ENCODE measurements around the gene FAM149B1. TPM values are rescaled to one million over a fixed set of nuclear protein-coding genes. Genes with fewer than 3 reads are reported as not detected.

Gene FAM149B1
- total and polyA plus RNA-seq, 10 of the 15 experiments (the other 5 are each of a cell fraction or from before 2014, with no cell fraction given): 6.6 to 20.9 (median 11.2) TPM

DNA sequence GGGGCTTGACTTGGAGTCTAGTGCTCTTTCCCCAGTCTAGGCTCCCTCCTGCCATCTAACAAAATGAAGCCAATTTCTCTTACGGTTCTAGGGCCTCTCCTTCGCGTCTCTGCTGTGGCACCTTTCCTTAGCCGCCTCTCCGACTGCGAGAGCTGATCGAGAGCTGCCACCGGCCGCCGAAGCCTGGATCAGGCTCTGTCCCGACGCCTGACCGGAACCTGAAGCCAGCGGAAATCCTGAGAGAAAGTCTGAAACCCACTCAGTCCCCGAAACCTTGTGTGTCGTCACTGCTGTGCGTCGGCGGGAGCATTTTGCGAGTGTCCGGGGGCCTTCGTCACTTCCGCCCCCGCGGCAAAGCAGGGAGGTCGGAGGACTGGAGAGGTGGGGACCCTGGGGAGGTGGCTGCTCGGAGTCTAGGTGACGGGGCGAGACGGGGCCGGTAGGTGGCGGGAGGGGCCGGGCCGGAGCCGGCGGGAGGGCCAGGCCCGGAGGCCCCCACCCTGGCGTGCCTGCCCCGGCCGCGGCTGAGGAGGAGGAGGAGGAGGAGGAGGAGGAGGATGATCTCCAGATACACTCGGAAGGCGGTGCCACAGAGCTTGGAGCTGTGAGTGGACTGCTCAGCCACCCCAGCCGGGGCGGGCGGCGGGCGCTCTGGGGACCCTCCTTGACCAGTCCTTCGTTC is at the start of gene FAM149B1, which contains the start of gene ECD (continued):
- TF ChIP-seq, protein P1, sequence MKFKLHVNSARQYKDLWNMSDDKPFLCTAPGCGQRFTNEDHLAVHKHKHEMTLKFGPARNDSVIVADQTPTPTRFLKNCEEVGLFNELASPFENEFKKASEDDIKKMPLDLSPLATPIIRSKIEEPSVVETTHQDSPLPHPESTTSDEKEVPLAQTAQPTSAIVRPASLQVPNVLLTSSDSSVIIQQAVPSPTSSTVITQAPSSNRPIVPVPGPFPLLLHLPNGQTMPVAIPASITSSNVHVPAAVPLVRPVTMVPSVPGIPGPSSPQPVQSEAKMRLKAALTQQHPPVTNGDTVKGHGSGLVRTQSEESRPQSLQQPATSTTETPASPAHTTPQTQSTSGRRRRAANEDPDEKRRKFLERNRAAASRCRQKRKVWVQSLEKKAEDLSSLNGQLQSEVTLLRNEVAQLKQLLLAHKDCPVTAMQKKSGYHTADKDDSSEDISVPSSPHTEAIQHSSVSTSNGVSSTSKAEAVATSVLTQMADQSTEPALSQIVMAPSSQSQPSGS (IDR thresholded peaks at IDR 0.05; ENCODE audit: low read length): no peak
- TF ChIP-seq YBX1 (IDR thresholded peaks at IDR 0.05) (no peak), STAT1 (conservative IDR thresholded peaks at IDR 0.05) (no peak), TCF3 (IDR thresholded peaks at IDR 0.05; ENCODE audit: borderline replicate concordance, insufficient read depth, low read depth, low read length) (no peak), BMI1 (IDR thresholded peaks at IDR 0.05; ENCODE audit: borderline replicate concordance) (no peak), ZBTB4 (CRISPR knock-in tag; IDR thresholded peaks at IDR 0.05) (no peak), HCFC1 (IDR thresholded peaks at IDR 0.05; ENCODE audit: low read length) (peak; percentile 88), RELA (IDR thresholded peaks at IDR 0.05; ENCODE audit: borderline replicate concordance, partially characterized antibody) (peak; percentile 87), RB1 (IDR thresholded peaks at IDR 0.05; ENCODE audit: borderline replicate concordance) (0 out of 2 replicates have a peak, but pooled peaks have one; percentile 64), SIN3A (IDR thresholded peaks at IDR 0.05; ENCODE audit: low read depth, low read length) (peak; percentile 79)
